ENCODE results near the gene IRAK1.

IRAK1 gene

GRCh38 chrX:154024271-154024670 is 4.6 kb upstream of the IRAK1 start:
- no peak for ATAC-seq
- TF ChIP-seq TOX (CRISPR knock-in tag; IDR thresholded peaks at IDR 0.05; ENCODE audit: borderline replicate concordance) (no peak), ZFP30 (CRISPR knock-in tag; IDR thresholded peaks at IDR 0.05) (no peak), CSDC2 (CRISPR knock-in tag; IDR thresholded peaks at IDR 0.05) (no peak), ZC3H10 (CRISPR knock-in tag; IDR thresholded peaks at IDR 0.05) (no peak), ZNF565 (CRISPR knock-in tag; conservative IDR thresholded peaks at IDR 0.05; ENCODE audit: low read depth) (no peak), TCF4 (CRISPR knock-in tag; IDR thresholded peaks at IDR 0.05; ENCODE audit: borderline replicate concordance) (no peak), ISL1 (CRISPR knock-in tag; IDR thresholded peaks at IDR 0.05) (no peak), ZNF8 (CRISPR knock-in tag; IDR thresholded peaks at IDR 0.05) (no peak), ZFP3 (CRISPR knock-in tag; IDR thresholded peaks at IDR 0.05) (no peak), ZNF70 (CRISPR knock-in tag; IDR thresholded peaks at IDR 0.05) (no peak)
- TF ChIP-seq, protein P1, sequence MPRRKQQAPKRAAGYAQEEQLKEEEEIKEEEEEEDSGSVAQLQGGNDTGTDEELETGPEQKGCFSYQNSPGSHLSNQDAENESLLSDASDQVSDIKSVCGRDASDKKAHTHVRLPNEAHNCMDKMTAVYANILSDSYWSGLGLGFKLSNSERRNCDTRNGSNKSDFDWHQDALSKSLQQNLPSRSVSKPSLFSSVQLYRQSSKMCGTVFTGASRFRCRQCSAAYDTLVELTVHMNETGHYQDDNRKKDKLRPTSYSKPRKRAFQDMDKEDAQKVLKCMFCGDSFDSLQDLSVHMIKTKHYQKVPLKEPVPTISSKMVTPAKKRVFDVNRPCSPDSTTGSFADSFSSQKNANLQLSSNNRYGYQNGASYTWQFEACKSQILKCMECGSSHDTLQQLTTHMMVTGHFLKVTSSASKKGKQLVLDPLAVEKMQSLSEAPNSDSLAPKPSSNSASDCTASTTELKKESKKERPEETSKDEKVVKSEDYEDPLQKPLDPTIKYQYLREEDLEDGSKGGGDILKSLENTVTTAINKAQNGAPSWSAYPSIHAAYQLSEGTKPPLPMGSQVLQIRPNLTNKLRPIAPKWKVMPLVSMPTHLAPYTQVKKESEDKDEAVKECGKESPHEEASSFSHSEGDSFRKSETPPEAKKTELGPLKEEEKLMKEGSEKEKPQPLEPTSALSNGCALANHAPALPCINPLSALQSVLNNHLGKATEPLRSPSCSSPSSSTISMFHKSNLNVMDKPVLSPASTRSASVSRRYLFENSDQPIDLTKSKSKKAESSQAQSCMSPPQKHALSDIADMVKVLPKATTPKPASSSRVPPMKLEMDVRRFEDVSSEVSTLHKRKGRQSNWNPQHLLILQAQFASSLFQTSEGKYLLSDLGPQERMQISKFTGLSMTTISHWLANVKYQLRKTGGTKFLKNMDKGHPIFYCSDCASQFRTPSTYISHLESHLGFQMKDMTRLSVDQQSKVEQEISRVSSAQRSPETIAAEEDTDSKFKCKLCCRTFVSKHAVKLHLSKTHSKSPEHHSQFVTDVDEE (CRISPR knock-in tag; IDR thresholded peaks at IDR 0.05), result no peak
- TF ChIP-seq, protein P2, sequence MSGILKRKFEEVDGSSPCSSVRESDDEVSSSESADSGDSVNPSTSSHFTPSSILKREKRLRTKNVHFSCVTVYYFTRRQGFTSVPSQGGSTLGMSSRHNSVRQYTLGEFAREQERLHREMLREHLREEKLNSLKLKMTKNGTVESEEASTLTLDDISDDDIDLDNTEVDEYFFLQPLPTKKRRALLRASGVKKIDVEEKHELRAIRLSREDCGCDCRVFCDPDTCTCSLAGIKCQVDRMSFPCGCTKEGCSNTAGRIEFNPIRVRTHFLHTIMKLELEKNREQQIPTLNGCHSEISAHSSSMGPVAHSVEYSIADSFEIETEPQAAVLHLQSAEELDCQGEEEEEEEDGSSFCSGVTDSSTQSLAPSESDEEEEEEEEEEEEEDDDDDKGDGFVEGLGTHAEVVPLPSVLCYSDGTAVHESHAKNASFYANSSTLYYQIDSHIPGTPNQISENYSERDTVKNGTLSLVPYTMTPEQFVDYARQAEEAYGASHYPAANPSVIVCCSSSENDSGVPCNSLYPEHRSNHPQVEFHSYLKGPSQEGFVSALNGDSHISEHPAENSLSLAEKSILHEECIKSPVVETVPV (CRISPR knock-in tag; IDR thresholded peaks at IDR 0.05), result no peak
- TF ChIP-seq, protein P3, sequence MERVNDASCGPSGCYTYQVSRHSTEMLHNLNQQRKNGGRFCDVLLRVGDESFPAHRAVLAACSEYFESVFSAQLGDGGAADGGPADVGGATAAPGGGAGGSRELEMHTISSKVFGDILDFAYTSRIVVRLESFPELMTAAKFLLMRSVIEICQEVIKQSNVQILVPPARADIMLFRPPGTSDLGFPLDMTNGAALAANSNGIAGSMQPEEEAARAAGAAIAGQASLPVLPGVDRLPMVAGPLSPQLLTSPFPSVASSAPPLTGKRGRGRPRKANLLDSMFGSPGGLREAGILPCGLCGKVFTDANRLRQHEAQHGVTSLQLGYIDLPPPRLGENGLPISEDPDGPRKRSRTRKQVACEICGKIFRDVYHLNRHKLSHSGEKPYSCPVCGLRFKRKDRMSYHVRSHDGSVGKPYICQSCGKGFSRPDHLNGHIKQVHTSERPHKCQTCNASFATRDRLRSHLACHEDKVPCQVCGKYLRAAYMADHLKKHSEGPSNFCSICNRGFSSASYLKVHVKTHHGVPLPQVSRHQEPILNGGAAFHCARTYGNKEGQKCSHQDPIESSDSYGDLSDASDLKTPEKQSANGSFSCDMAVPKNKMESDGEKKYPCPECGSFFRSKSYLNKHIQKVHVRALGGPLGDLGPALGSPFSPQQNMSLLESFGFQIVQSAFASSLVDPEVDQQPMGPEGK (CRISPR knock-in tag; IDR thresholded peaks at IDR 0.05; ENCODE audit: borderline replicate concordance), result no peak

- TF ChIP-seq, protein P1 (CRISPR knock-in tag; IDR thresholded peaks at IDR 0.05), result no peak
- TF ChIP-seq, protein P3 (CRISPR knock-in tag; IDR thresholded peaks at IDR 0.05; ENCODE audit: borderline replicate concordance), result no peak
- TF ChIP-seq TOX (CRISPR knock-in tag; IDR thresholded peaks at IDR 0.05; ENCODE audit: borderline replicate concordance), result no peak
- no peak for TF ChIP-seq ZNF8 (CRISPR knock-in tag; IDR thresholded peaks at IDR 0.05)
- TF ChIP-seq, protein P4, sequence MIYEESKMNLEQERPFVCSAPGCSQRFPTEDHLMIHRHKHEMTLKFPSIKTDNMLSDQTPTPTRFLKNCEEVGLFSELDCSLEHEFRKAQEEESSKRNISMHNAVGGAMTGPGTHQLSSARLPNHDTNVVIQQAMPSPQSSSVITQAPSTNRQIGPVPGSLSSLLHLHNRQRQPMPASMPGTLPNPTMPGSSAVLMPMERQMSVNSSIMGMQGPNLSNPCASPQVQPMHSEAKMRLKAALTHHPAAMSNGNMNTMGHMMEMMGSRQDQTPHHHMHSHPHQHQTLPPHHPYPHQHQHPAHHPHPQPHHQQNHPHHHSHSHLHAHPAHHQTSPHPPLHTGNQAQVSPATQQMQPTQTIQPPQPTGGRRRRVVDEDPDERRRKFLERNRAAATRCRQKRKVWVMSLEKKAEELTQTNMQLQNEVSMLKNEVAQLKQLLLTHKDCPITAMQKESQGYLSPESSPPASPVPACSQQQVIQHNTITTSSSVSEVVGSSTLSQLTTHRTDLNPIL (CRISPR knock-in tag; IDR thresholded peaks at IDR 0.05; ENCODE audit: low read depth), result no peak
- no peak for TF ChIP-seq TCF4 (CRISPR knock-in tag; IDR thresholded peaks at IDR 0.05; ENCODE audit: borderline replicate concordance)
- no peak for ATAC-seq
Observed at GRCh38 chrX:154023276-154024000, 3.7 kb upstream of the IRAK1 start.

DNA sequence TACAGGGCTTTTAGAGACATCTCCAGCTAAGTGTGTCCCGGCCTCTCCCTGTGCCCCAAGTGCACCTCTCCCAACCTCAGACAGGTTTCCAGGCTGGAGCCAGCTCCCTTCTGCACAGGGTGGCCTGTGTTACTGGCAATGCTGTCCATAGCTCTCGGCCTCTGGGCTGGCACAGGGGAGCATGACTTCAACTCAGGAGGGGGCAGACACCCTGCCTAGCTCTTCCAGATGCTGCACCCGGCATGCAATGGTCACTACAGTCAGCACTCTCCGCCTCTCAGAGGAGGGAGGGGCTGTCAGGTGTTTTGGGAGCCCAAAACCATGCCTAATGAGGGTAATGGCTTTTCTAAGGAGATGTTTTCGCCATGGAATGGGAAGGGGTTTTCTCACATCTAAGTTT is 2.4 kb upstream of the IRAK1 start:
- no peak for ATAC-seq
- TF ChIP-seq ZNF8 (CRISPR knock-in tag; IDR thresholded peaks at IDR 0.05) (no peak), OSR1 (CRISPR knock-in tag; IDR thresholded peaks at IDR 0.05) (no peak), RARB (CRISPR knock-in tag; IDR thresholded peaks at IDR 0.05) (no peak), TOX (CRISPR knock-in tag; IDR thresholded peaks at IDR 0.05; ENCODE audit: borderline replicate concordance) (no peak), ZC3H10 (CRISPR knock-in tag; IDR thresholded peaks at IDR 0.05) (no peak), ISL1 (CRISPR knock-in tag; IDR thresholded peaks at IDR 0.05) (no peak), PPARA (CRISPR knock-in tag; IDR thresholded peaks at IDR 0.05; ENCODE audit: borderline replicate concordance) (no peak), SNAI2 (CRISPR knock-in tag; IDR thresholded peaks at IDR 0.05) (no peak), ARNTL (CRISPR knock-in tag; IDR thresholded peaks at IDR 0.05; ENCODE audit: borderline replicate concordance, low read depth) (no peak), GLIS3 (CRISPR knock-in tag; IDR thresholded peaks at IDR 0.05) (no peak)
- TF ChIP-seq, protein P1 (CRISPR knock-in tag; IDR thresholded peaks at IDR 0.05), result no peak

Measured in SK-N-SH treated with all-trans-retinoic acid at 6 μM for 48 hours (cell line).